ENCODE measurements around the gene INPP5A.

The INPP5A gene

DNA sequence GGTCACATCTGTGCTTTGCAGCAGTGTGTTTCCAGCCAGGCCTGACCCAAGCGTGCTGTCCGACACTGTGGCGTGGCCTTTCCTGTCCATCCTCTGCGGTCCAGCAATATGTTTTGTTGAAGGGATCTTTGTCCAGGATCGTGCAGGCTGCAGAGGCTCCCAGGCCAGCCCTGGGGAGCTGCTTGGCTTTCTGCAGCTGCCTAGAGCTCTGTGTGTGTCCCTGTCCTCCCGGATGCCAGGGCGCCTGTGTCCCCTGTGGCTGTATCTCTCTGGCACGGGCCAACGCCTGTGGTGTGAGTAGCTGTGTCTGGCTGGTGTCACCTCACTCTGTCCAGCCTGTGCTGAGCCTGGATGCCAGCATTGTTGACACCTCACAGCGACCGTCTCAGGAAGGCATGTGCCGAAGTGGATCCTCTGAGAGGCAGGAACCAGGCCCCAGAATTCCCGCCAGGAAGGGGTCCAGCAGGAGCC lies 94.5 kb downstream of the INPP5A start:
- no peaks in the 10 kb centered on the region for H3K79me2 ChIP-seq (ENCODE audit: control insufficient read depth, low read length)
- no peaks in the 10 kb centered on the region for H3K36me3 ChIP-seq (ENCODE audit: control insufficient read depth, low read length)
- no peak overlapping the region for H3K4me3 ChIP-seq (ENCODE audit: low read length)
- 0 out of 2 replicates have a peak, but pooled peaks cover 6% of the 10 kb centered on the region for H3K4me1 ChIP-seq (ENCODE audit: control insufficient read depth, low read length)
- no peak overlapping the region for H3K4me2 ChIP-seq (ENCODE audit: low read length)
- TF ChIP-seq CTCF (IDR thresholded peaks at IDR 0.05; ENCODE audit: low read depth, low read length, poor library complexity, severe bottlenecking): no peak
- no peak for TF ChIP-seq EZH2phosphoT487 (IDR thresholded peaks at IDR 0.05; ENCODE audit: borderline replicate concordance, low read length)
- no peaks in the 10 kb centered on the region for H4K20me1 ChIP-seq (ENCODE audit: control insufficient read depth, insufficient read depth, low read depth, low read length)
- H3F3A ChIP-seq (ENCODE audit: control insufficient read depth, insufficient read depth): no peaks in the 10 kb centered on the region
- no peak overlapping the region for H3K27ac ChIP-seq (ENCODE audit: low read depth, low read length)
- no peaks in the 10 kb centered on the region for H3K9me2 ChIP-seq (replicated peaks; ENCODE audit: control insufficient read depth, low read length)
- H3K27me3 ChIP-seq (ENCODE audit: control insufficient read depth, low read length): no peaks in the 10 kb centered on the region
- no peaks in the 10 kb centered on the region for H3K9me3 ChIP-seq (ENCODE audit: control insufficient read depth, insufficient read depth, low read length)

DNA sequence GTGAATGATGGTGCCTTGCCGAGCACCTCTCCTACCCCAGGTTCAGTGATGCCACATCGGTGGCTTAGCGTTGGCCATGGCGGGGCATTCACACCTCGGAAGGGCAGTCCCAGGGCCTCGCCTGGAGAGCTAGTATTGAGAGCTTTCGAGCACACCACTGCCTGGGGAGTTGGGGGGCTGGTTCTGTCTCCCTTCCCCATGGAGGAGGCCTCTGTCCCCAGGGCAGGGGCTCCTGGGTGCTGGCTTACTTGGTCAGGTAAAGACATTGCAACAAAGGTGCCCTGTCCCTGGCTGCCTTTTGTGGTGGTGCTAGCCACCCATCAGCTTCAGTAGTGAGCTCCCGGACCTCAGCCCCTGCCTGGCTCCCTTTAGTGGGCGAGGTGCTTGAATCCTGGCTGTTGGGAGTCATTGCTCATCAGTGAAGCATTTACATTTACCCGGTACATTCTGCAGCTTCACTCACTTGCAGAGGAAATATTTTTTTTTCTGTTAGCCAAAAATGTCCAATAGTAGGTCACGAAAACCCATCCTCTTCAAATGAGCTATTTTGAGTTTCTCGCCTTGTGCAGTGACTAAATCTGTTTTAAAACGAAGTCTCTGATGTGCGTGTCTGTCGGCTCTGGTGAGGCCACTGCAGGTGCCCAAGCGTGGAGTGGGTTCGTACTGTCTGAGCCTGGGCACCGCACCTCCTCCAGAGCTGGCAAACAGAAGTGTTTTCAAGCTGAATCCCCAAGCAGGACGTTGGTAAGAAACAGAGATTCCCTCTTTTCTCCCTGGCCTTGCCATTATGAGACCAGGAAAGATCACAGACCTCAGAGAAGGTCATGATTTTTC lies 95.5 kb downstream of the INPP5A start:
- Histone ChIP-seq H4K20me1 (ENCODE audit: control insufficient read depth, insufficient read depth, low read depth, low read length) (no peaks in the 10 kb centered on the region), H3K27ac (ENCODE audit: low read depth, low read length) (no peak overlapping the region), H3K4me3 (ENCODE audit: low read length) (no peak overlapping the region), H3K9me3 (ENCODE audit: control insufficient read depth, insufficient read depth, low read length) (no peaks in the 10 kb centered on the region), H3K79me2 (ENCODE audit: control insufficient read depth, low read length) (no peaks in the 10 kb centered on the region), H3K4me2 (ENCODE audit: low read length) (no peak overlapping the region), H3K4me1 (ENCODE audit: control insufficient read depth, low read length) (peaks cover 10% of the 10 kb centered on the region), H3K36me3 (ENCODE audit: control insufficient read depth, low read length) (no peaks in the 10 kb centered on the region), H3F3A (ENCODE audit: control insufficient read depth, insufficient read depth) (no peaks in the 10 kb centered on the region), H3K27me3 (ENCODE audit: control insufficient read depth, low read length) (no peaks in the 10 kb centered on the region), H3K9me2 (replicated peaks; ENCODE audit: control insufficient read depth, low read length) (no peaks in the 10 kb centered on the region)
- no peak for TF ChIP-seq EZH2phosphoT487 (IDR thresholded peaks at IDR 0.05; ENCODE audit: borderline replicate concordance, low read length)
- no peak for TF ChIP-seq CTCF (IDR thresholded peaks at IDR 0.05; ENCODE audit: low read depth, low read length, poor library complexity, severe bottlenecking)

- Histone ChIP-seq H3K27ac (ENCODE audit: low read depth, low read length) (no peak overlapping the region), H3K9me2 (replicated peaks; ENCODE audit: control insufficient read depth, low read length) (no peaks in the 10 kb centered on the region), H3K4me1 (ENCODE audit: control insufficient read depth, low read length) (peaks cover 10% of the 10 kb centered on the region), H3K4me2 (ENCODE audit: low read length) (no peak overlapping the region), H4K20me1 (ENCODE audit: control insufficient read depth, insufficient read depth, low read depth, low read length) (no peaks in the 10 kb centered on the region), H3K27me3 (ENCODE audit: control insufficient read depth, low read length) (no peaks in the 10 kb centered on the region), H3K79me2 (ENCODE audit: control insufficient read depth, low read length) (no peaks in the 10 kb centered on the region), H3F3A (ENCODE audit: control insufficient read depth, insufficient read depth) (no peaks in the 10 kb centered on the region), H3K9me3 (ENCODE audit: control insufficient read depth, insufficient read depth, low read length) (no peaks in the 10 kb centered on the region), H3K4me3 (ENCODE audit: low read length) (no peak overlapping the region), H3K36me3 (ENCODE audit: control insufficient read depth, low read length) (no peaks in the 10 kb centered on the region)
- TF ChIP-seq EZH2phosphoT487 (IDR thresholded peaks at IDR 0.05; ENCODE audit: borderline replicate concordance, low read length) (no peak), CTCF (IDR thresholded peaks at IDR 0.05; ENCODE audit: low read depth, low read length, poor library complexity, severe bottlenecking) (peak; percentile 45)
These were observed 96.8 kb downstream of the INPP5A start for GRCh38 chr10:132634241-132634946.

Data from DOHH2 (cell line).